GM13977 (cell line): ENCODE results near the gene APOC3.

ENCODE experiments used
- DNase-seq: peaks from one replicate; pipeline ENCODE4 v3.0.0; 2012; ENCODE audit warnings: low spot score
- in situ Hi-C: fragments of 300-500 bp; cut with MboI; formaldehyde crosslinking; loops from one replicate; pipeline ENCODE4 v1.12.0; 2022; ENCODE audit warnings: low sequenced_read_pairs, low pct_unique_long_range_greater_than_20kb, mixed read lengths, inconsistent platforms; ENCODE audit not compliant: unreplicated experiment
- TF ChIP-seq, protein P1 (sequence below): IDR thresholded peaks from 2 replicates; pipeline ENCODE4 v1.5.1; 2012; ENCODE audit warnings: mild to moderate bottlenecking, control low read depth; ENCODE audit not compliant: insufficient read depth; ENCODE audit errors: extremely low read depth, missing control alignments

APOC3 gene

GRCh38 chr11:116860303-116860702, 30.6 kb downstream of the APOC3 start:
- in situ Hi-C loops: no loop called here
- TF ChIP-seq, protein P1, sequence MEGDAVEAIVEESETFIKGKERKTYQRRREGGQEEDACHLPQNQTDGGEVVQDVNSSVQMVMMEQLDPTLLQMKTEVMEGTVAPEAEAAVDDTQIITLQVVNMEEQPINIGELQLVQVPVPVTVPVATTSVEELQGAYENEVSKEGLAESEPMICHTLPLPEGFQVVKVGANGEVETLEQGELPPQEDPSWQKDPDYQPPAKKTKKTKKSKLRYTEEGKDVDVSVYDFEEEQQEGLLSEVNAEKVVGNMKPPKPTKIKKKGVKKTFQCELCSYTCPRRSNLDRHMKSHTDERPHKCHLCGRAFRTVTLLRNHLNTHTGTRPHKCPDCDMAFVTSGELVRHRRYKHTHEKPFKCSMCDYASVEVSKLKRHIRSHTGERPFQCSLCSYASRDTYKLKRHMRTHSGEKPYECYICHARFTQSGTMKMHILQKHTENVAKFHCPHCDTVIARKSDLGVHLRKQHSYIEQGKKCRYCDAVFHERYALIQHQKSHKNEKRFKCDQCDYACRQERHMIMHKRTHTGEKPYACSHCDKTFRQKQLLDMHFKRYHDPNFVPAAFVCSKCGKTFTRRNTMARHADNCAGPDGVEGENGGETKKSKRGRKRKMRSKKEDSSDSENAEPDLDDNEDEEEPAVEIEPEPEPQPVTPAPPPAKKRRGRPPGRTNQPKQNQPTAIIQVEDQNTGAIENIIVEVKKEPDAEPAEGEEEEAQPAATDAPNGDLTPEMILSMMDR: no peak
- DNase-seq: no peak

- TF ChIP-seq, protein P1: no peak
- in situ Hi-C loops: no loop called here
Measured at GRCh38 chr11:116861539-116861938, 31.8 kb downstream of the APOC3 start.

DNA sequence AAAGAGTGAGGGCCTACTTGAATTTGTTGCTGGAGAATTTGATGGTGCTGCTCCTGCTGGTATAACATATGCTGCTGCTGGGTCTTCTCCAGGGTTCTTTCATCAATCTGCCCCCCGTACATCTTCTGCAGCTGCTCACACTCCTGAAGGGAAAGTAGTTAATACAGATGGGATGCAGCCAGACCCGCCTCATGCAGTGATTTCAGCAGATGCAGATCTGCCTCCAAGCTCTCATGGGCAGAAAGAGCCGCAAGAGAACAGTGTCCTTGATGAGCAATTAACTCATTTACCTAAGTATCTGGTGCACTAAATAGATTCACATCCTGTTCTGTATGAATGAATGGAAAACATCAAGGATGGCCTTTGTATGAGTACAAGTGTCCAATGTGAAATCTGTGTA, 32.5 kb downstream of the APOC3 start:
- in situ Hi-C loops: no loop called here
- no peak for DNase-seq
- TF ChIP-seq, protein P1: no peak

More at GRCh38 chr11:116861539-116861938, 31.8 kb downstream of the APOC3 start:
- DNase-seq: no peak

DNA sequence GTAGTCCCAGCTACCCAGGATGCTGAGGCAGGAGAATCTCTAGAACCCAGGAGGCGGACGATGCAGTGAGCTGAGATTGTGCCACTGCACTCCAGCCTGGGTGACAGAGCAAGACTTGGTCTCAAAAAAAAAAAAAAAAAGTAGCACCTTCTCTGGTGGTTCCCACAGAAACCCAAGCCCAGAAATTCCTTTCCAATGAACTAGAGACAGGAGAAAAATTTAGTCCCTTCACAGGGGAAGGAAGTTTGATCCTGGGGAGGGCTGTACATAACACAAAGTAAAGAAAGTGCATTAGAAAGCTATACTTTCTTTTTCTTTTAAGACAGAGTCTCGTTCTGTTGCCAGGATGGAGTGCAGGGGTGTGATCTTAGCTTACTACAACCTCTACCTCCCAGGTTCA, 33.2 kb downstream of the APOC3 start:
- in situ Hi-C loops: no loop called here
- TF ChIP-seq, protein P1: no peak
- DNase-seq: no peak

GRCh38 chr11:116864531-116864930, 34.8 kb downstream of the APOC3 start:
- TF ChIP-seq, protein P1: no peak
- DNase-seq: no peak
- in situ Hi-C loops: no loop called here

DNA sequence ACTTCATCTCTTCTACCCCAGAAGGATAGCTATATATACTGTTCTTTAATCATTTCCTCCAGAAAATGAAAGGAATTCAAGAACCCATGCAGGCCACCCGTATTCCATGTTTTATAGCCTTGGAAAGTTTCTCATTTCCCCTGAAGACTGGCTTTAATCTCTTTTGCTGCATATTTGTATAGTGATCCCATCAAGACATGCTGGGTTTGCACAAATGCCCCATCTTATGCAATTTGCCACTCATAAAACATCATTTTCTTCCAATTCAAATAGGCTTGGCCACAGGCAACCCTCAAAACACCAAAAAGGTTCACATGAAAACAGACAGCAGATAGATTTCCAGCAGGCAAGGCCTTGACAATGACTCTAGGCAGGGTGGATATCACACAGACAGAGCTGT, 36.0 kb downstream of the APOC3 start:
- in situ Hi-C loops: no loop called here
- DNase-seq: no peak
- TF ChIP-seq, protein P1: no peak
